ENCODE results near the gene MTOR. TPM values are rescaled to one million over a fixed set of nuclear protein-coding genes. Genes with fewer than 3 reads are reported as not detected.

Gene MTOR
- 21.6 and 22.3 TPM in 2 replicates for polyA plus RNA-seq (2013)

GRCh38 chr1:11262171-11263049 is at the start of gene MTOR:
Gene MTOR, minus strand, starts transcription at chr1:11262551. Its CDS starts 3,142 bp downstream, at chr1:11259409.
- peak within 1 kb of the TSS; percentile 97 for H3K14ac ChIP-seq (ENCODE audit: low read length)
- H3K79me1 ChIP-seq (ENCODE audit: low read length), result peaks cover 6% of the 10 kb centered on the region
- H3K79me2 ChIP-seq (ENCODE audit: control insufficient read depth, insufficient read depth, low read length, poor library complexity), result peaks cover 5% of the 10 kb centered on the region
- peak within 1 kb of the TSS; percentile 98 for H3K4me3 ChIP-seq (ENCODE audit: low read depth, low read length)
- peak within 1 kb of the TSS; percentile 29 for H2BK5ac ChIP-seq (ENCODE audit: low read depth, low read length, poor library complexity)
- H2AFZ ChIP-seq (ENCODE audit: insufficient read depth, low read length, poor library complexity), result peak within 1 kb of the TSS; percentile 96
- H4K91ac ChIP-seq (ENCODE audit: low read depth, low read length), result peak within 1 kb of the TSS; percentile 91
- H2BK120ac ChIP-seq (ENCODE audit: insufficient read depth, low read length, poor library complexity), result peak within 1 kb of the TSS; percentile 59
- H4K12ac ChIP-seq (ENCODE audit: low read depth, low read length), result peak within 1 kb of the TSS; percentile 95
- peak within 1 kb of the TSS; percentile 98 for H4K8ac ChIP-seq (ENCODE audit: low read depth, low read length)
- H3K36me3 ChIP-seq (ENCODE audit: control insufficient read depth in 1 of 2, insufficient read depth in 2 of 2, low read length in 2 of 2), result peaks cover 10 to 16% of the 10 kb centered on the region in 2 experiments
- WGBS (ENCODE audit: extremely low coverage, insufficient coverage, insufficient read length), result no CpG with 5 or more reads among the region's 60 CpGs
- H2AK5ac ChIP-seq (ENCODE audit: low read length), result peak within 1 kb of the TSS; percentile 52
- peak within 1 kb of the TSS; percentile 96 for H3K18ac ChIP-seq (ENCODE audit: low read length)
- peak within 1 kb of the TSS; percentile 97 for H3K9ac ChIP-seq (ENCODE audit: low read length)
- H3K27me3 ChIP-seq (ENCODE audit: insufficient read depth, low read length), result no peaks in the 10 kb centered on the region
- peaks cover 0 to 4% of the 10 kb centered on the region in 2 experiments for H3K4me1 ChIP-seq (ENCODE audit: control insufficient read depth in 1 of 2, insufficient read depth in 2 of 2, low read length in 2 of 2)
- H3K4me2 ChIP-seq (ENCODE audit: low read length), result peak within 1 kb of the TSS; percentile 95
- no peak within 1 kb of the TSS for H3K23ac ChIP-seq (ENCODE audit: low read length)
- no peaks in the 10 kb centered on the region for H3K9me3 ChIP-seq (ENCODE audit: insufficient read depth, low read depth, low read length)
- no peak within 1 kb of the TSS for H3K27ac ChIP-seq (ENCODE audit: low read depth, low read length)
- DNase-seq, result peak; percentile 100
- peak within 1 kb of the TSS; percentile 98 for H3K4ac ChIP-seq (ENCODE audit: low read depth, low read length)
- H2BK12ac ChIP-seq (ENCODE audit: low read length), result no peak within 1 kb of the TSS

GRCh38 chr1:11309385-11309784 is 47.0 kb upstream of the MTOR start:
- Histone ChIP-seq H3K79me2 (ENCODE audit: control insufficient read depth, insufficient read depth, low read length, poor library complexity) (no peaks in the 10 kb centered on the region), H4K12ac (ENCODE audit: low read depth, low read length) (no peak overlapping the region), H3K23ac (ENCODE audit: low read length) (no peak overlapping the region), H3K4me2 (ENCODE audit: low read length) (no peak overlapping the region), H3K4me3 (ENCODE audit: low read depth, low read length) (no peak overlapping the region), H3K4ac (ENCODE audit: low read depth, low read length) (no peak overlapping the region), H2BK12ac (ENCODE audit: low read length) (no peak overlapping the region), H3K14ac (ENCODE audit: low read length) (no peak overlapping the region), H3K9me3 (ENCODE audit: insufficient read depth, low read depth, low read length) (peaks cover 3% of the 10 kb centered on the region), H2AFZ (ENCODE audit: insufficient read depth, low read length, poor library complexity) (no peak overlapping the region), H3K4me1 (ENCODE audit: control insufficient read depth in 1 of 2, insufficient read depth in 2 of 2, low read length in 2 of 2) (no peaks in the 10 kb centered on the region), H3K36me3 (ENCODE audit: control insufficient read depth in 1 of 2, insufficient read depth in 2 of 2, low read length in 2 of 2) (no peaks in the 10 kb centered on the region), H3K18ac (ENCODE audit: low read length) (no peak overlapping the region), H2BK120ac (ENCODE audit: insufficient read depth, low read length, poor library complexity) (no peak overlapping the region), H3K27ac (ENCODE audit: low read depth, low read length) (no peak overlapping the region), H2BK5ac (ENCODE audit: low read depth, low read length, poor library complexity) (no peak overlapping the region), H3K79me1 (ENCODE audit: low read length) (no peaks in the 10 kb centered on the region), H3K27me3 (ENCODE audit: insufficient read depth, low read length) (no peaks in the 10 kb centered on the region), H4K8ac (ENCODE audit: low read depth, low read length) (no peak overlapping the region), H4K91ac (ENCODE audit: low read depth, low read length) (no peak overlapping the region), H2AK5ac (ENCODE audit: low read length) (no peak overlapping the region), H3K9ac (ENCODE audit: low read length) (no peak overlapping the region)
- DNase-seq, result no peak
- no CpG with 5 or more reads among the region's 7 CpGs for WGBS (ENCODE audit: extremely low coverage, insufficient coverage, insufficient read length)

- no CpG with 5 or more reads among the region's 6 CpGs for WGBS (ENCODE audit: extremely low coverage, insufficient coverage, insufficient read length)
- no peak overlapping the region for H4K91ac ChIP-seq (ENCODE audit: low read depth, low read length)
Measured at GRCh38 chr1:11308699-11309224, 46.4 kb upstream of the MTOR start.

GRCh38 chr1:11307852-11308251 is 45.5 kb upstream of the MTOR start:
- Histone ChIP-seq H2AK5ac (ENCODE audit: low read length) (no peak overlapping the region), H3K14ac (ENCODE audit: low read length) (no peak overlapping the region), H3K4me3 (ENCODE audit: low read depth, low read length) (no peak overlapping the region), H3K9ac (ENCODE audit: low read length) (no peak overlapping the region), H3K27me3 (ENCODE audit: insufficient read depth, low read length) (no peaks in the 10 kb centered on the region), H3K27ac (ENCODE audit: low read depth, low read length) (no peak overlapping the region), H2BK120ac (ENCODE audit: insufficient read depth, low read length, poor library complexity) (no peak overlapping the region), H3K4me2 (ENCODE audit: low read length) (no peak overlapping the region), H3K36me3 (ENCODE audit: control insufficient read depth in 1 of 2, insufficient read depth in 2 of 2, low read length in 2 of 2) (no peaks in the 10 kb centered on the region), H3K79me2 (ENCODE audit: control insufficient read depth, insufficient read depth, low read length, poor library complexity) (no peaks in the 10 kb centered on the region), H4K91ac (ENCODE audit: low read depth, low read length) (no peak overlapping the region), H3K79me1 (ENCODE audit: low read length) (no peaks in the 10 kb centered on the region), H3K4ac (ENCODE audit: low read depth, low read length) (no peak overlapping the region), H4K8ac (ENCODE audit: low read depth, low read length) (no peak overlapping the region), H3K23ac (ENCODE audit: low read length) (no peak overlapping the region), H3K18ac (ENCODE audit: low read length) (no peak overlapping the region), H2AFZ (ENCODE audit: insufficient read depth, low read length, poor library complexity) (no peak overlapping the region), H3K4me1 (ENCODE audit: control insufficient read depth in 1 of 2, insufficient read depth in 2 of 2, low read length in 2 of 2) (no peaks in the 10 kb centered on the region), H4K12ac (ENCODE audit: low read depth, low read length) (no peak overlapping the region), H2BK5ac (ENCODE audit: low read depth, low read length, poor library complexity) (no peak overlapping the region), H2BK12ac (ENCODE audit: low read length) (no peak overlapping the region), H3K9me3 (ENCODE audit: insufficient read depth, low read depth, low read length) (peaks cover 4% of the 10 kb centered on the region)
- no CpG with 5 or more reads among the region's 3 CpGs for WGBS (ENCODE audit: extremely low coverage, insufficient coverage, insufficient read length)
- DNase-seq, result no peak

More at GRCh38 chr1:11308699-11309224, 46.4 kb upstream of the MTOR start:
- no peak overlapping the region for H3K4ac ChIP-seq (ENCODE audit: low read depth, low read length)
- H2BK5ac ChIP-seq (ENCODE audit: low read depth, low read length, poor library complexity), result no peak overlapping the region
- no peaks in the 10 kb centered on the region for H3K4me1 ChIP-seq (ENCODE audit: control insufficient read depth in 1 of 2, insufficient read depth in 2 of 2, low read length in 2 of 2)
- no peak overlapping the region for H3K18ac ChIP-seq (ENCODE audit: low read length)
- no peaks in the 10 kb centered on the region for H3K79me2 ChIP-seq (ENCODE audit: control insufficient read depth, insufficient read depth, low read length, poor library complexity)
- no peak overlapping the region for H3K9ac ChIP-seq (ENCODE audit: low read length)
- H3K79me1 ChIP-seq (ENCODE audit: low read length), result no peaks in the 10 kb centered on the region
- no peak overlapping the region for H3K4me3 ChIP-seq (ENCODE audit: low read depth, low read length)
- no peak overlapping the region for H2AFZ ChIP-seq (ENCODE audit: insufficient read depth, low read length, poor library complexity)
- H3K36me3 ChIP-seq (ENCODE audit: control insufficient read depth in 1 of 2, insufficient read depth in 2 of 2, low read length in 2 of 2), result no peaks in the 10 kb centered on the region
- no peak overlapping the region for H2BK120ac ChIP-seq (ENCODE audit: insufficient read depth, low read length, poor library complexity)
- H4K8ac ChIP-seq (ENCODE audit: low read depth, low read length), result no peak overlapping the region
- H3K27ac ChIP-seq (ENCODE audit: low read depth, low read length), result no peak overlapping the region
- H3K27me3 ChIP-seq (ENCODE audit: insufficient read depth, low read length), result no peaks in the 10 kb centered on the region
- DNase-seq, result no peak
- no peak overlapping the region for H3K4me2 ChIP-seq (ENCODE audit: low read length)
- H3K14ac ChIP-seq (ENCODE audit: low read length), result no peak overlapping the region
- peaks cover 4% of the 10 kb centered on the region for H3K9me3 ChIP-seq (ENCODE audit: insufficient read depth, low read depth, low read length)
- no peak overlapping the region for H2BK12ac ChIP-seq (ENCODE audit: low read length)
- no peak overlapping the region for H3K23ac ChIP-seq (ENCODE audit: low read length)
- H2AK5ac ChIP-seq (ENCODE audit: low read length), result no peak overlapping the region
- no peak overlapping the region for H4K12ac ChIP-seq (ENCODE audit: low read depth, low read length)

Data from trophoblast cell (in vitro differentiated cells and primary cell).